Keratinocyte (primary cell): ENCODE data around the gene CBL. TPM values are rescaled to one million over a fixed set of nuclear protein-coding genes. Genes with fewer than 3 reads are reported as not detected.
"Not testable (repeated sequence)": the region's sequence is repeated elsewhere in the genome, so short reads cannot be mapped to it uniquely, and the experiment has no call there.

Experiments
- DNase-seq: peaks from one replicate; pipeline ENCODE4 v3.0.0-alpha.2; 2011; ENCODE audit warnings: low read depth, missing footprints, low spot score
- FAIRE-seq: peaks from 2 replicates; lab custom pipeline; 2011; peaks lifted over from hg19 to GRCh38; lab: Jason Lieb, UNC
- H2AFZ ChIP-seq: 2 replicates; pipeline ENCODE4 v1.6.0; 2012; ENCODE audit warnings: low read length, control low read depth, inconsistent platforms; ENCODE audit not compliant: control insufficient read depth
- H3K27ac ChIP-seq: 2 replicates; pipeline ENCODE4 v1.5.1; 2011; ENCODE audit warnings: low read length; ENCODE audit not compliant: control insufficient read depth, insufficient read depth
- H3K27me3 ChIP-seq: 3 replicates; pipeline ENCODE4 v1.6.0; 2011; ENCODE audit warnings: low read length; ENCODE audit not compliant: control insufficient read depth, insufficient read depth; ENCODE audit errors: extremely low read depth
- H3K36me3 ChIP-seq, 2 experiments: 2 replicates in 1 of 2; 3 replicates in 1 of 2; pipeline ENCODE4 v1.5.1; 2011; ENCODE audit warnings: low read length in 2 of 2, mild to moderate bottlenecking in 1 of 2; ENCODE audit not compliant: control insufficient read depth in 2 of 2, insufficient read depth in 2 of 2; ENCODE audit errors: extremely low read depth in 1 of 2
- H3K4me1 ChIP-seq: 3 replicates; pipeline ENCODE4 v1.5.1; 2011; ENCODE audit warnings: low read length; ENCODE audit not compliant: control insufficient read depth, insufficient read depth; ENCODE audit errors: extremely low read depth
- H3K4me2 ChIP-seq: 3 replicates; pipeline ENCODE4 v1.6.0; 2011; ENCODE audit warnings: low read depth, low read length; ENCODE audit not compliant: control insufficient read depth, insufficient read depth; ENCODE audit errors: extremely low read depth
- H3K4me3 ChIP-seq, 3 experiments: fragments of 200-600 bp in 1 of 3; sonication (generic) in 1 of 3; 2 replicates in 2 of 3; 3 replicates in 1 of 3; pipeline ENCODE4 v1.5.1; 2011 to 2016; ENCODE audit warnings: low read length in 3 of 3, mild to moderate bottlenecking in 3 of 3, control low read depth in 2 of 3, inconsistent platforms in 1 of 3, low read depth in 1 of 3, mixed read lengths in 1 of 3, mixed run types in 1 of 3, moderate library complexity in 1 of 3; ENCODE audit not compliant: control insufficient read depth in 2 of 3, insufficient read depth in 2 of 3; ENCODE audit errors: extremely low read depth in 1 of 3
- H3K79me2 ChIP-seq: 2 replicates; pipeline ENCODE4 v1.6.0; 2012; ENCODE audit warnings: low read length; ENCODE audit not compliant: control insufficient read depth, insufficient read depth
- H3K9ac ChIP-seq: 3 replicates; pipeline ENCODE4 v1.6.0; 2011; ENCODE audit warnings: low read length; ENCODE audit not compliant: control insufficient read depth, insufficient read depth; ENCODE audit errors: extremely low read depth
- H3K9me1 ChIP-seq: 3 replicates; pipeline ENCODE4 v1.6.0; 2011; ENCODE audit warnings: low read length; ENCODE audit not compliant: control insufficient read depth, insufficient read depth; ENCODE audit errors: extremely low read depth
- H3K9me3 ChIP-seq: 2 replicates; pipeline ENCODE4 v1.5.1; 2012; ENCODE audit warnings: low read depth, low read length; ENCODE audit not compliant: control insufficient read depth
- H4K20me1 ChIP-seq: 3 replicates; pipeline ENCODE4 v1.6.0; 2011; ENCODE audit warnings: low read length; ENCODE audit not compliant: control insufficient read depth, insufficient read depth; ENCODE audit errors: extremely low read depth
- EZH2 ChIP-seq: IDR thresholded peaks from one replicate; pipeline ENCODE4 v1.6.1; 2012; ENCODE audit warnings: inconsistent platforms, mild to moderate bottlenecking, low read length, moderate library complexity
- dilution Hi-C: fragments of 300-500 bp; cut with MboI; formaldehyde crosslinking; loops from one replicate; pipeline ENCODE4 v1.7.0; 2020; ENCODE audit warnings: low sequenced_read_pairs; ENCODE audit not compliant: extremely low pct_ligation_motif_present
- polyA plus RNA-seq, 5 experiments: library from polyadenylated mRNA; depleted of rRNA in 3 of 5; stranded (reverse) in 3 of 5; stranded (forward) in 1 of 5; unstranded in 1 of 5; fragments of >200 nt; gene quantifications; 1 replicate in 1 of 5; 2 replicates in 3 of 5; 3 replicates in 1 of 5; pipeline versions ENCODE4 v1.2.1 to v1.2.3, GENCODE V29; 2011 to 2012; ENCODE audit warnings: missing spikeins in 2 of 5, low read depth in 1 of 5, low replicate concordance in 1 of 5
- TF ChIP-seq, protein P1 (sequence below), 3 experiments: IDR thresholded peaks in 1 of 3; conservative IDR thresholded peaks in 1 of 3; optimal IDR thresholded peaks in 1 of 3; 2 replicates in 2 of 3; 3 replicates in 1 of 3; pipeline versions ENCODE3 to v1.5.1; 2011; ENCODE audit warnings: low read length in 3 of 3, mild to moderate bottlenecking in 3 of 3, moderate library complexity in 2 of 3, control low read depth in 1 of 3, inconsistent platforms in 1 of 3; ENCODE audit not compliant: insufficient read depth in 2 of 3; ENCODE audit errors: extremely low read depth in 1 of 3

Gene CBL
- polyA plus RNA-seq, 1 donor (not counting 4 experiments of a cell fraction or from before 2014, with no cell fraction given): 14.1 TPM

DNA sequence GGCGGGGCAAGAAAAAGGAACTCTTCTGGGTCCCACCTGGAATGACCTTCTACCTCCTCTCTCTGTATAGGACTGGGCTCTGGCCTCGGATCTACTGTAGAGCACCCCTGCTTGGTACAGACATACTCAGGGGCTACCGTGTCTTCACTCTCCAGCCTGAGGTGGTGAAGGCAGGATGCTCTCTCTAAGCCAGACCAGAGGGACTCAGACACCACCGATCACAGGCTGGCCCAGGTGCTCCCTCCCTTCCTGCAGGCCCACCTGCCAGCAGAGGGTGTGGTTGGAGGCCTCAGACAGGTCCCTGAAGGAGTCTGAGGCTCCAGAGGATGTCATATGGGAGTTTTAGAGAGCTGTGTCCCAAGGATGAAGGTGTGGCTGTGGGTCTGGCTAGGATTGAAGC lies 16.7 kb upstream of the CBL start:
- no peaks in the 10 kb centered on the region for H3K36me3 ChIP-seq

DNA sequence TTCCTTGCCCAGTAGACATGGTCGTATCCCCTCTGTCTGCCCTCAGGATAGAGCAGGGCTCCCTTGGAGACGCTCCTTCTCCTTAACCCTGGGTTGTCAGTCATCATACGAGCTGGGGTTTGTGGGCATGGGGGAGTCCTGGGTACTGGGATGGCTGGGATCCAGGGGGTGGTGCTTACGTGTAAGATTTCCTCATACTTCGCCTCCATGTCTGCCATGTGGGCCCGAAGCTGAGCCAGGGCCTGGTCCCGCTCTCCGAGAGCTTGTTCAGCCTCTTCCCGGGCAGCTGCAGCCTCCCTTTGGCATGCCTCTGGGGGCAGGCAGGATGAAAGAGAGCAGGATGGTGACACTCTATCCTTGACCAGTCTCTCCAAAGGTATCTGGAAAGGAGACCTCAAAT lies 15.6 kb upstream of the CBL start:
- no peak for TF ChIP-seq EZH2
- TF ChIP-seq, protein P1, sequence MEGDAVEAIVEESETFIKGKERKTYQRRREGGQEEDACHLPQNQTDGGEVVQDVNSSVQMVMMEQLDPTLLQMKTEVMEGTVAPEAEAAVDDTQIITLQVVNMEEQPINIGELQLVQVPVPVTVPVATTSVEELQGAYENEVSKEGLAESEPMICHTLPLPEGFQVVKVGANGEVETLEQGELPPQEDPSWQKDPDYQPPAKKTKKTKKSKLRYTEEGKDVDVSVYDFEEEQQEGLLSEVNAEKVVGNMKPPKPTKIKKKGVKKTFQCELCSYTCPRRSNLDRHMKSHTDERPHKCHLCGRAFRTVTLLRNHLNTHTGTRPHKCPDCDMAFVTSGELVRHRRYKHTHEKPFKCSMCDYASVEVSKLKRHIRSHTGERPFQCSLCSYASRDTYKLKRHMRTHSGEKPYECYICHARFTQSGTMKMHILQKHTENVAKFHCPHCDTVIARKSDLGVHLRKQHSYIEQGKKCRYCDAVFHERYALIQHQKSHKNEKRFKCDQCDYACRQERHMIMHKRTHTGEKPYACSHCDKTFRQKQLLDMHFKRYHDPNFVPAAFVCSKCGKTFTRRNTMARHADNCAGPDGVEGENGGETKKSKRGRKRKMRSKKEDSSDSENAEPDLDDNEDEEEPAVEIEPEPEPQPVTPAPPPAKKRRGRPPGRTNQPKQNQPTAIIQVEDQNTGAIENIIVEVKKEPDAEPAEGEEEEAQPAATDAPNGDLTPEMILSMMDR (optimal IDR thresholded peaks at IDR 0.05 in 1 of 3, IDR thresholded peaks at IDR 0.05 in 1 of 3, conservative IDR thresholded peaks at IDR 0.05 in 1 of 3; ENCODE audit: extremely low read depth in 1 of 3, insufficient read depth in 2 of 3, low read length in 3 of 3): no peak
- H3K9me3 ChIP-seq: no peaks in the 10 kb centered on the region
- no peak overlapping the region for H3K4me2 ChIP-seq
- H2AFZ ChIP-seq: no peak overlapping the region
- H3K9ac ChIP-seq: no peak overlapping the region
- H3K36me3 ChIP-seq: no peaks in the 10 kb centered on the region
- H3K27ac ChIP-seq: no peak overlapping the region
- H3K4me3 ChIP-seq: no peak overlapping the region
- H3K79me2 ChIP-seq: no peaks in the 10 kb centered on the region
- H3K9me1 ChIP-seq: no peaks in the 10 kb centered on the region
- H4K20me1 ChIP-seq: no peaks in the 10 kb centered on the region
- H3K4me1 ChIP-seq: no peaks in the 10 kb centered on the region
- dilution Hi-C loops: no loop called here
- H3K27me3 ChIP-seq: peaks cover 14% of the 10 kb centered on the region
- FAIRE-seq (no peak), DNase-seq (no peak)

More for the DNA sequence above, 16.7 kb upstream of the CBL start:
- no peak overlapping the region for H3K4me3 ChIP-seq
- H3K4me1 ChIP-seq: no peaks in the 10 kb centered on the region
- no peak for DNase-seq
- H2AFZ ChIP-seq: no peak overlapping the region
- no peak overlapping the region for H3K27ac ChIP-seq
- TF ChIP-seq, protein P1 (optimal IDR thresholded peaks at IDR 0.05 in 1 of 3, IDR thresholded peaks at IDR 0.05 in 1 of 3, conservative IDR thresholded peaks at IDR 0.05 in 1 of 3; ENCODE audit: extremely low read depth in 1 of 3, insufficient read depth in 2 of 3, low read length in 3 of 3): no peak
- TF ChIP-seq EZH2: no peak
- no peak overlapping the region for H3K4me2 ChIP-seq
- peaks cover 14% of the 10 kb centered on the region for H3K27me3 ChIP-seq
- dilution Hi-C loops: no loop called here
- no peaks in the 10 kb centered on the region for H4K20me1 ChIP-seq
- H3K9ac ChIP-seq: no peak overlapping the region
- no peaks in the 10 kb centered on the region for H3K9me1 ChIP-seq
- no peaks in the 10 kb centered on the region for H3K79me2 ChIP-seq
- H3K9me3 ChIP-seq: no peaks in the 10 kb centered on the region
- FAIRE-seq: no peak

DNA sequence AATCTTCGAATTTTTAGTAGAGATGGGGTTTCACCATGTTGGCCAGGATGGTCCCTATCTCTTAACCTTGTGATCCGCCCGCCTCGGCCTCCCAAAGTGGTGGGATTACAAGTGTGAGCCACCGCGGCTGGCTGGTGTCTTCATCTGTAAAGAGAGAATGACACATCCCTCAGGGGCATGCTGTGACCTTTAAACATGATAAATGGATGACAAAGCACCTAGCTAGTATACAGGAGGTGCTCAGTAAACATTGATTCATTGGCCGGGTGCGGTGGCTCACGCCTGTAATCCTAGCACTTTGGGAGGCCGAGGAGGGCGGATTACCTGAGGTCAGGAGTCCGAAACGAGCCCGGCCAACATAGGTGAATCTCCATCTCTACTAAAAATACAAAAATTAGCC lies 14.9 kb upstream of the CBL start:
- FAIRE-seq, H3K4me2 ChIP-seq, H3K9me1 ChIP-seq, DNase-seq, H3K4me3 ChIP-seq, H3K27ac ChIP-seq, H3K4me1 ChIP-seq, dilution Hi-C loops, H3K9me3 ChIP-seq, H3K36me3 ChIP-seq, H2AFZ ChIP-seq, H3K9ac ChIP-seq, H3K79me2 ChIP-seq, H4K20me1 ChIP-seq: not testable (repeated sequence)
- H3K27me3 ChIP-seq: peaks cover 10% of the 10 kb centered on the region
